IMR-90 (cell line): Measurements from ENCODE around the gene ABCA2. TPM values are rescaled to one million over a fixed set of nuclear protein-coding genes. Genes with fewer than 3 reads are reported as not detected.

Experiments
- ATAC-seq: fragments of 200-7000 bp; cut with Tn5 transposase; 2 replicates; pipeline ENCODE4 v1.9.1; 2020; ENCODE audit warnings: low read depth, mild to moderate bottlenecking, moderate library complexity
- BruUV-seq: library from RNA; stranded (reverse); fragments of 400-500 nt; replicated peaks from 2 replicates; lab custom pipeline; 2021; lab: Mats Ljungman, UMichigan
- CTCF ChIA-PET: fragments of 300-600 bp; formaldehyde crosslinking; extraction: SDS; loops from one replicate; lab custom pipeline; 2021; ENCODE audit warnings: antibody characterized with exemption; lab: Yijun Ruan, JAX
- POLR2A ChIA-PET: fragments of 300-600 bp; sonication (Branson Sonifier 250); formaldehyde crosslinking; loops from one replicate; lab custom pipeline; 2022; ENCODE audit warnings: antibody characterized with exemption; ENCODE audit not compliant: unreplicated experiment; lab: Charles Lee
- DNase-seq: peaks from one replicate; pipeline ENCODE4 v3.0.0; 2013
- H2AFZ ChIP-seq: replicated peaks from 2 replicates; pipeline ENCODE3; 2013; ENCODE audit warnings: low read length, mild to moderate bottlenecking; ENCODE audit not compliant: poor library complexity
- H2AK5ac ChIP-seq: 2 replicates; pipeline ENCODE4 v1.6.1; 2013; ENCODE audit warnings: low read depth, low read length, inconsistent platforms
- H2AK9ac ChIP-seq: replicated peaks from 2 replicates; pipeline ENCODE3; 2013; ENCODE audit warnings: mild to moderate bottlenecking, low read depth, low read length, moderate library complexity; ENCODE audit not compliant: poor library complexity
- H2BK120ac ChIP-seq: 2 replicates; pipeline ENCODE4 v1.6.1; 2013; ENCODE audit warnings: low read depth, low read length, inconsistent platforms
- H2BK15ac ChIP-seq: 3 replicates; pipeline ENCODE4 v1.6.1; 2013; ENCODE audit warnings: low read depth, low read length, inconsistent platforms
- H2BK20ac ChIP-seq: 2 replicates; pipeline ENCODE4 v1.6.1; 2013; ENCODE audit warnings: low read depth, mild to moderate bottlenecking, inconsistent platforms, low read length, moderate library complexity
- H2BK5ac ChIP-seq: 2 replicates; pipeline ENCODE4 v1.6.1; 2013; ENCODE audit warnings: mild to moderate bottlenecking, low read depth, low read length, inconsistent platforms; ENCODE audit not compliant: poor library complexity, severe bottlenecking
- H3K14ac ChIP-seq: replicated peaks from 2 replicates; pipeline ENCODE4 v1.6.1; 2013; ENCODE audit warnings: low read depth, low read length, inconsistent platforms
- H3K18ac ChIP-seq: 2 replicates; pipeline ENCODE4 v1.6.1; 2013; ENCODE audit warnings: low read depth, low read length, control low read depth
- H3K23ac ChIP-seq: 2 replicates; pipeline ENCODE4 v1.6.1; 2013; ENCODE audit warnings: low read depth, low read length, inconsistent platforms
- H3K27ac ChIP-seq: 2 replicates; pipeline ENCODE4 v1.5.1; 2013; ENCODE audit warnings: mild to moderate bottlenecking, control low read depth, low read length; ENCODE audit not compliant: insufficient read depth
- H3K27me3 ChIP-seq: 2 replicates; pipeline ENCODE4 v1.6.1; 2013; ENCODE audit warnings: low read length; ENCODE audit not compliant: control insufficient read depth, insufficient read depth
- H3K36me3 ChIP-seq: 2 replicates; pipeline ENCODE4 v1.6.1; 2013; ENCODE audit warnings: low read length, mixed read lengths; ENCODE audit not compliant: control insufficient read depth, insufficient read depth
- H3K4ac ChIP-seq: 2 replicates; pipeline ENCODE4 v1.6.1; 2013; ENCODE audit warnings: low read depth, low read length, inconsistent platforms
- H3K4me1 ChIP-seq: 2 replicates; pipeline ENCODE4 v1.6.1; 2013; ENCODE audit warnings: low read length, mixed read lengths; ENCODE audit not compliant: control insufficient read depth, insufficient read depth
- H3K4me2 ChIP-seq: 2 replicates; pipeline ENCODE4 v1.6.1; 2013; ENCODE audit warnings: low read depth, mild to moderate bottlenecking, control low read depth, low read length, moderate library complexity
- H3K4me3 ChIP-seq: 2 replicates; pipeline ENCODE4 v1.5.1; 2013; ENCODE audit warnings: low read depth, mild to moderate bottlenecking, control low read depth, low read length, moderate library complexity; ENCODE audit not compliant: insufficient read depth
- H3K56ac ChIP-seq: 2 replicates; pipeline ENCODE4 v1.6.1; 2013; ENCODE audit warnings: low read length, inconsistent platforms; ENCODE audit not compliant: insufficient read depth; ENCODE audit errors: extremely low read depth
- H3K79me1 ChIP-seq, 2 experiments: 2 replicates each; pipeline ENCODE4 v1.6.1; 2013; ENCODE audit warnings: low read length in 2 of 2, inconsistent platforms in 1 of 2, low read depth in 1 of 2
- H3K9ac ChIP-seq: 2 replicates; pipeline ENCODE4 v1.6.1; 2013; ENCODE audit warnings: low read depth, low read length, control low read depth
- H3K9me1 ChIP-seq: 2 replicates; pipeline ENCODE4 v1.6.1; 2013; ENCODE audit warnings: low read length, inconsistent platforms; ENCODE audit not compliant: insufficient read depth
- H3K9me3 ChIP-seq: 2 replicates; pipeline ENCODE4 v1.6.1; 2013; ENCODE audit warnings: low read length; ENCODE audit not compliant: control insufficient read depth, insufficient read depth
- H4K20me1 ChIP-seq: 2 replicates; pipeline ENCODE4 v1.6.1; 2013; ENCODE audit warnings: low read length, inconsistent platforms; ENCODE audit not compliant: insufficient read depth
- H4K5ac ChIP-seq: 2 replicates; pipeline ENCODE4 v1.6.1; 2013; ENCODE audit warnings: mild to moderate bottlenecking, low read depth, low read length, control low read depth
- H4K8ac ChIP-seq, 2 experiments: 2 replicates each; pipeline ENCODE4 v1.6.1; 2013; ENCODE audit warnings: low read depth in 2 of 2, low read length in 2 of 2, control low read depth in 1 of 2, inconsistent platforms in 1 of 2
- H4K91ac ChIP-seq: 2 replicates; pipeline ENCODE4 v1.6.1; 2013; ENCODE audit warnings: low read depth, low read length, inconsistent platforms; ENCODE audit not compliant: insufficient read depth
- BHLHE40 ChIP-seq: fragments of 150-350 bp; IDR thresholded peaks from 2 replicates; pipeline ENCODE4 v1.6.1; 2016; ENCODE audit warnings: mild to moderate bottlenecking, low read depth, low read length
- CEBPB ChIP-seq: IDR thresholded peaks from 2 replicates; pipeline ENCODE4 v1.6.1; 2012; ENCODE audit warnings: low read depth, low read length, improper control_type of control experiment
- CHD1 ChIP-seq: IDR thresholded peaks from 2 replicates; pipeline ENCODE4 v1.6.1; 2012; ENCODE audit warnings: low read depth, low read length, improper control_type of control experiment
- ELK1 ChIP-seq: fragments of 150-350 bp; IDR thresholded peaks from 2 replicates; pipeline ENCODE4 v1.6.1; 2016; ENCODE audit warnings: low read depth, mild to moderate bottlenecking, low read length, moderate library complexity, borderline replicate concordance
- MAFK ChIP-seq: IDR thresholded peaks from 2 replicates; pipeline ENCODE4 v1.6.1; 2012; ENCODE audit warnings: low read depth, low read length, improper control_type of control experiment
- MAZ ChIP-seq: IDR thresholded peaks from 2 replicates; pipeline ENCODE4 v1.6.1; 2012; ENCODE audit warnings: low read depth, mild to moderate bottlenecking, low read length, improper control_type of control experiment, moderate library complexity, borderline replicate concordance
- NFE2L2 ChIP-seq: fragments of 150-350 bp; IDR thresholded peaks from 2 replicates; pipeline ENCODE4 v1.6.1; 2016; ENCODE audit warnings: low read depth, mild to moderate bottlenecking, low read length
- POLR2A ChIP-seq: IDR thresholded peaks from 2 replicates; pipeline ENCODE4 v1.6.1; 2012; ENCODE audit warnings: mild to moderate bottlenecking, low read depth, low read length
- RFX5 ChIP-seq: IDR thresholded peaks from 2 replicates; pipeline ENCODE4 v1.8.0; 2012; ENCODE audit warnings: low read depth, mild to moderate bottlenecking, low read length, moderate library complexity
- SMC3 ChIP-seq: fragments of 150-350 bp; IDR thresholded peaks from 2 replicates; pipeline ENCODE4 v1.6.1; 2016; ENCODE audit warnings: low read depth, mild to moderate bottlenecking, antibody characterized with exemption, low read length, moderate library complexity
- USF2 ChIP-seq: fragments of 150-350 bp; IDR thresholded peaks from 2 replicates; pipeline ENCODE4 v1.6.1; 2017; ENCODE audit warnings: mild to moderate bottlenecking, antibody characterized with exemption, low read length, low read depth
- WGBS, 2 experiments: methylation state at CpG; one replicate each; pipeline versions ENCODE4 v1.1.5 to v1.1.7; 2013; ENCODE audit warnings: missing lambda C conversion rate in 2 of 2; ENCODE audit not compliant: insufficient read length in 1 of 2; ENCODE audit errors: extremely low coverage in 2 of 2; 5-methylcytosine and 5-hydroxymethylcytosine counted together
- dilution Hi-C: fragments of 300-500 bp; cut with HindIII; formaldehyde crosslinking; loops from one replicate; pipeline ENCODE4 v1.14.3; 2018; ENCODE audit warnings: low sequenced_read_pairs; ENCODE audit not compliant: unreplicated experiment
- in situ Hi-C: fragments of 300-500 bp; cut with MboI; formaldehyde crosslinking; loops from 3 replicates; pipeline ENCODE4 v1.14.3; 2019; ENCODE audit warnings: low sequenced_read_pairs, inconsistent platforms, mixed read lengths
- intact Hi-C: fragments of 100-400 bp; cut with micrococcal nuclease; formaldehyde crosslinking; loops from 2 replicates; pipeline ENCODE4 v1.10.0; 2022
- polyA plus RNA-seq, 3 experiments: library from polyadenylated mRNA; depleted of rRNA; stranded (reverse); fragments of >200 nt; gene quantifications; 2 replicates each; pipeline ENCODE4 v1.2.3, GENCODE V29; 2012; ENCODE audit warnings: low replicate concordance in 1 of 3
- total RNA-seq: library from RNA; depleted of rRNA; stranded (reverse); fragments of >200 nt; gene quantifications from 2 replicates; pipeline ENCODE4 v1.2.3, GENCODE V29; 2012

Gene ABCA2
- total and polyA plus RNA-seq, 2 of the 4 experiments (the other 2 are of a cell fraction), result 3.8 to 46.0 TPM

GRCh38 chr9:137031904-137032640 is 4.0 kb upstream of the ABCA2 start, which contains the start of gene FUT7:
TSS of gene FUT7 (minus strand) at chr9:137032088. CDS start at chr9:137031991, 97 bp downstream.
- no peaks in the 10 kb centered on the region for H3K9me3 ChIP-seq
- no peak within 1 kb of the TSS for H3K4me2 ChIP-seq
- DNase-seq (no peak), ATAC-seq (no peak)
- H3K9ac ChIP-seq, result no peak within 1 kb of the TSS
- TF ChIP-seq MAZ (no peak), BHLHE40 (no peak), MAFK (no peak), ELK1 (no peak), SMC3 (no peak), USF2 (no peak), CHD1 (no peak), POLR2A (no peak), CEBPB (no peak), RFX5 (no peak), NFE2L2 (no peak)
- H2AK5ac ChIP-seq, result no peak within 1 kb of the TSS
- WGBS, 2 experiments, result 36% methylated on average over 5 of the region's 16 CpGs; no CpG with 5 or more reads in 1 of the 2 experiments
- H3K14ac ChIP-seq, result no peak within 1 kb of the TSS
- H4K5ac ChIP-seq, result no peak within 1 kb of the TSS
- H3K4ac ChIP-seq, result no peak within 1 kb of the TSS
- H4K20me1 ChIP-seq, result no peaks in the 10 kb centered on the region; the same call in 1 of the 2 replicates
- H3K27me3 ChIP-seq, result peaks cover 2% of the 10 kb centered on the region; the same call in 1 of the 2 replicates
- no peak within 1 kb of the TSS for H4K91ac ChIP-seq
- in situ Hi-C loops, result loop anchor here (10.0 kb wide), 1 partner anchor 247 kb away; no protein-coding TSS in a partner anchor
- dilution Hi-C loops, result no loop called here
- H3K18ac ChIP-seq, result no peak within 1 kb of the TSS
- no peak within 1 kb of the TSS for H2AFZ ChIP-seq
- no peak within 1 kb of the TSS for H2BK120ac ChIP-seq
- H3K36me3 ChIP-seq, result no peaks in the 10 kb centered on the region
- intact Hi-C loops, result no loop called here
- H3K27ac ChIP-seq, result no peak within 1 kb of the TSS
- H3K56ac ChIP-seq, result no peak within 1 kb of the TSS
- CTCF ChIA-PET, result no interaction called here
- no peaks in the 10 kb centered on the region for H3K9me1 ChIP-seq
- no peak within 1 kb of the TSS for H2BK20ac ChIP-seq
- H3K4me3 ChIP-seq, result no peak within 1 kb of the TSS
- no TSS peak for BruUV-seq
- H2BK5ac ChIP-seq, result no peak within 1 kb of the TSS
- no peak within 1 kb of the TSS for H4K8ac ChIP-seq
- H2AK9ac ChIP-seq, result no peak within 1 kb of the TSS
- H3K79me1 ChIP-seq, result peaks cover 0 to 6% of the 10 kb centered on the region in 2 experiments; a peak in 1 of 4 replicates
- POLR2A ChIA-PET, result no interaction called here
- peaks cover 5% of the 10 kb centered on the region for H3K4me1 ChIP-seq
- H3K23ac ChIP-seq, result no peak within 1 kb of the TSS
- no peak within 1 kb of the TSS for H2BK15ac ChIP-seq
